HG02642 (cell line): ENCODE measurements around the gene MYLK.

Experiments
- ATAC-seq: cut with Tn5 transposase; IDR thresholded peaks from one replicate; pipeline ENCODE4 v1.9.1; 2021; ENCODE audit warnings: mild to moderate bottlenecking; ENCODE audit not compliant: unreplicated experiment, poor library complexity

MYLK gene

DNA sequence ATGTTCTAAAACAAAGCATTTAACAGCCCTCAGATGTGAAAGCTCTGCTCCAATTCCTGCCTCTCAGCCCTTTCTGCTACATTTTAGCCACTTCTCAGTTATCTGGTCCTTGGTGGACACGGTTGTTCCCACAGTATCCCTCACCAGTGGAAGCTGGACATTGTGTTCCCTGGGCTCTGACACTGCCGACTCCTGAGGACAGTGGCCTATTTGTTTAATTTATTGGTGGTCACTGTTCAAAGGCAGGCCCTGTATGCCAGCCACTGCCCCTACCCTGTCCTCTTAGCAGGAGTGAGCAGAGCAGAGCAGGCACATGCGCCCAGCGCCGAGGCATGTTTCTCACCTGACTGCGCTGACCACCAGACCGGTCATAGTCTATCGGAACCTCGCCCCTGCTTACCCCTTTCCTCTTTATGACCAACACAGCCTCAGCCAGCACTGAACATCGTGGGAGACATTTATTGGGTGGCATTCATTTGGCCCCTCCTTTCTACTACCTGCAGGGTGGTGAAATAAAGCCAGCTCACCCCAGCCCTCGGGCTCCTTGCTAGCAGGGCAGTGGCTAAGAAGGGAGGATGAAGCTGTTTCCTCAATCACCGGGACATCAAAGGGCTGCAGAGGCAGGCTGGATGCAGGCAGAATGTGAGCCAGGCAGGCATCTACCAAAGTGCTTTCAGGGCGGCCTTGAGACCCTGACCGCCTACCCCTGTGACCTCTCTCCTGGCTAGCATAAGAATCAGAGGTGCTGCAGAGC lies 245.0 kb downstream of the MYLK start:
- no peak for ATAC-seq

DNA sequence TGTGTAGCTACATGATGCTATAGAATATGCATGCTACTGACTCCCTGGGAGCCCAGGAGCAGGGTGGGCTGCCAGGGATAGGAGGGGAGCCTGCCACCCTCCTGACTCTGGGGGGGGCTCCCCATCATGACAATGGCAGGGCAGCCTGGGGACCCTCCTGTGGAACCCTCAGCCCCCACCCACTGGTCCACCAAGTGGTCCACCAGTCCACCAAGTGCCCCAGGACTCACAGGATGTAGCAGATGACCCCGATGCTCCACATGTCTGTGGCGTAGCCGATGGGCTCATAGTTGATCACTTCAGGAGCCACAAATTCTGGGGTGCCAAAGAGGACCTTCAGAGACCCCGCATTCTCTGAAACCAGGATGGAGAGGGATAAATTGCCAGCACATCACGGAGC lies 246.3 kb downstream of the MYLK start:
- no peak for ATAC-seq

DNA sequence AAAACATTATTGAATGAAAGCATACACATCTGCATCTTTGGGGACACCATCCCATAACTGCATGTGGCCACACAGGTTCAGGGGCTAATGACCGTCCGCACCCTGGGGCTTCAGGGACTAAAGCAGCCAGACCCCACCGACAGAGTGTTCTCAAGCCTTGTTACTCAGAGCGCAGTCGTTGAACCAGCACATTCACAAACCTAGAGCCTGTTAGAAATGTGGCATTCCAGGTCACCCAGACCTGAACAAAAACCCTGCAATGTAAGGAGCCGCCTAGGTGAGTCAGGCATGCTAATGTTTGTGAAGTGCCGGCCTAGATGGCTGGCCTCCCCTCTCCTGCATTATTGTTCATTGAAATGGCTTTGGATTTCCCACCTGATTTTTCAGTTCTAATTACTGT lies 247.0 kb downstream of the MYLK start:
- ATAC-seq = no peak

DNA sequence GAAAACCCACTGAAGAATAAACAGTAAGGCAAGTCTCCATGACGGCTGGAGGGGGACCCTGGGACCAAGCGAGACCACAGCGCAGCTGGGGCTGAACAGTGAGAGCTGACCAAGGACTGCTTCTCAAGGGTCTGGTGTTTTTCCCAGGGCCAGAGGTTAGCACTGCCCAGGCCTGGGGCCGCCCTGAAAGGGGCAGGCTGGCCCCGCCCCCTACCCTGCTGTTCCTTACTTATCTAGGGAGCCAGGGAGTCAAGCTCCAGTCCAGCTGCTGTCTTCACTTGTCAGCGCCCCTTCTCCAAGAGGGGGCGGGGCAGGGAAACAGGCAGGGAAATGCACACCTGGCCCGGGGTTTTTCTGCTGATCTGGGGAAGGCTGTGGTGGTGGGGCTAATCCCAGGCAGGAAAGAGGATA lies 247.7 kb downstream of the MYLK start:
- ATAC-seq = no peak

DNA sequence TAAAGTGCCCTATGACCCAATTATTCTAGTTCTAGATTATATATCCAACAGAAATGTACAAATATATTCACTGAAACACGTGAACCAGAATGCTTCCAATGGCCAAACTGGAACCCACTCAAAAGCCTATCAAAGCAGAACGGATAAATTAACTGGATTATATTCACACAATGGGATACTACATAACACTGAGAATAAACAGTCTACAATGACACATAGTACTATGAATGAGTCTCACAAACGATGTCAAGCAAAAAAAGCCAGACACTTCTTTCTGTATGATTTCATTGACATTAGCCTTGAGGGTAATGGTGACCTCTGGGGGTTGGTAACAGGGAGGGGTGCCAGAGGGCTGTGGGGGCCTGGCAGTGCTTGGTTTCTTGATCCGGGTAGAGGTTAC lies 248.4 kb downstream of the MYLK start:
- no peak for ATAC-seq

DNA sequence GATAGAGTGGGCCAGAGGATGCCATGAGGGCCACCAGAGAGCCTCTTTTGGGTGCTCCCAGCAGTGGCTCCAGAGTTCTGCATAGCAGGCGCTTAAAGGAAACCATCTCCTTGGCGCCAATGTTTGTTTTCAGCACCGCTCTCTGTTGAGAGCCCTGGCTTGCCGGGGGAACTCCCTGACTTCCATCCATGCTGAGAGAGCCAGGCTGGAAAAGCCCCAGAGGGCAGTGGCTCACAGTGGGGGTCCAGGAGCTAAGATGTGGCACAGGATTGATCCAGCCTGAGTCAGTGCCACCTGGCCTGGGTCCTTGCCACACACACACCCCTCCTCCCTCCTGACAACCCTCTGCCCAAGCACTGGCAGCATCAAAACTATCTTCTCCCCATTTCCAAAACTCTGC lies 248.9 kb downstream of the MYLK start:
- no peak for ATAC-seq

DNA sequence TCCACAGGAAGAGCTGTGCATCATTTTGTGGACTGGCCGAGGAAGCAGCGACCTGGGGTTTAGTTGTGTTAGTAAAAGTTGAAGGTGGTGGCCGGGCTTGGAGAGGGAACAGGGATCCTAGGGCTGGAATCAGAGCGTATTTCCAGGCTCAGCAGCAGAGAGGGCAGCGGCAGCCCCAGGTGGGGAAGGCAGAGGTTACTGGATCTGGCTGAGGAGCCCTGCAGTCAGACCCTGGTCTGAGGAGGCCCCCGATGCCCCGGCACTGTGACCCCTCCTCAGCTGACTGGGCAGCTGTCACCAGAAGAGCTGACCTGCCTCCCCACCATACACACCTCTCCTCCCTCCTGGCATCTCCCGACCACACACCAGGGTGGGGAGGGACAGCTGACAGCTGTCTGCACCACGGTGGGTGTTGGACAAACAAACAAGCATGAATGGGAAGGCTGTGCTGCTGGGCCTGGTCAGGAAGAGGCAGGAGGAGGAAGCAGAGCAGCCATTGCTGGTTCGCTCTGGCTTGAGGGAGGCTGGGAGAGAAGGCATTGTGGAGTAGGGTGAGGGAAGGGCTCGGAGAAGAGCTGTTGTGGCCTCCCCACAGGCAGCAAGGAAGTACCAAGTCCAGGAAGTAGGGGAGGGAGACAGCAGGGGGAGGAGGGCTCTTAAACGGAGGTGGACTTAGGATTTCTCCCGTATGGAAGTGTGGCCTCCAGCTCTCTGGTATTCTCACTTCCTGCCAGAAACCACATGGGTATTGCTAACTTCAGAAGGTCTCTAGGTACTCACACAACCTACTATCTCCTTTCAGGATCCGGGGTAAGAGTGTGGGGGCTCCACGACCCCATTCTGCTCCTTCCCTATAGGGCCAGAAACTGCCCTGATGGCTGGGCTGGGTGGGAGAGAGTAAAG lies 249.7 kb downstream of the MYLK start:
- ATAC-seq = no peak

DNA sequence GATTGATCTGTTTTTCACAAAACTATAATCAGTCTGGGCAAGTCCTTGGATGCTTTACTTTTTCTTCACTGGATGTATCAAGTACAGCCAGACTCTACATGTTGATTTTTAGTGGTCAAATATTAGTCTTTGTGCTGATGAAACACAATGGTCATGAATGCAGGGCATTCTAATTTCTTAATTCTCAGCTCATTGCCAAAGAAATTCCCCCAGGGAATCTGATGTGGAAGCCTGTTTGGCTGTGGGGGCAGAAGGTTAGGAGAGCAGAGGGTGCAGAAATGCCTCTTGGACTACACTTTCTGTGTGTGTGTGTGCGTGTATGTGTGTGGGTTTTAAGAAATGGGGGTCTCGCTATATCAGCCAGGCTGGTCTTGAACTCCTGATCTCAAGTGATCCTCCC lies 250.6 kb downstream of the MYLK start:
- no peak for ATAC-seq

DNA sequence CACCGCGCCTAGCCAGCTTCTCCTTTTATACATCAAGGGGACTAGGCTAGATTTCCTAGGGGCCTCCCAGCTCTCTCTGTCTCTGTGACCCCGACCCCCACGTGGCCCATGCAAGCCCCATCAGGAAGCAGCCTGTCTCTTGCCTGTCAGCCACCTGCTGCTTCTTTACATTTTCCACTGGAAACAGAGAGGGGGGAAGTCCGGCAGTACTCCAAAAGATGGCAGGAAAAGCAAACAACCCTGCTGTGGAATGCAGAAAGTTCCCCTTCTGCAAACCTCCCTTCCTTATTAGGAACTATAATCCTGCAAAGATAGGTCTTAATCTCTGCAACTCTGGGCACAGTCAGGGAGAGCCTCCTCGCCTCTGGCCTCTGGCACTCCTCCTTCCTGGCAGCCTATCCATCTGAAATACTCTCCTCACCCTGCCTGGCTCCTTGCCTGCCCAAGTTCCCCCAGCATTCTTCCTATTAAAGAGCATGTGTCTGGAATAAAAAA lies 251.9 kb downstream of the MYLK start:
- ATAC-seq = no peak

DNA sequence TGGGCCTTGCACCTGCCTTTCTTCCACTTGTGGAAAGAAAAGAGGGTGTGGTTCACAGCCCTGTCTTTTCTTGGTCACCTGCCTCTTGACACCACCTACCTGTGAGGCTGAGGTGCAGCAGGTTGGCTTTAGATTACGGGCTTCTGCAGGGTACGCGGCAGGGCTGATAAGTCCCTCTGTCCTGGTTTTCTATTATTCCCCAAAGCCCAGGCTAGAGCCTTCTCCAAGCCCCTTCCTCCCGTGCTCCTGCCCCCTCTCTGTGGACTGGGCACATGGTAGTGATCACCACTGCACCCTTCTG lies 254.4 kb downstream of the MYLK start:
- no peak for ATAC-seq

DNA sequence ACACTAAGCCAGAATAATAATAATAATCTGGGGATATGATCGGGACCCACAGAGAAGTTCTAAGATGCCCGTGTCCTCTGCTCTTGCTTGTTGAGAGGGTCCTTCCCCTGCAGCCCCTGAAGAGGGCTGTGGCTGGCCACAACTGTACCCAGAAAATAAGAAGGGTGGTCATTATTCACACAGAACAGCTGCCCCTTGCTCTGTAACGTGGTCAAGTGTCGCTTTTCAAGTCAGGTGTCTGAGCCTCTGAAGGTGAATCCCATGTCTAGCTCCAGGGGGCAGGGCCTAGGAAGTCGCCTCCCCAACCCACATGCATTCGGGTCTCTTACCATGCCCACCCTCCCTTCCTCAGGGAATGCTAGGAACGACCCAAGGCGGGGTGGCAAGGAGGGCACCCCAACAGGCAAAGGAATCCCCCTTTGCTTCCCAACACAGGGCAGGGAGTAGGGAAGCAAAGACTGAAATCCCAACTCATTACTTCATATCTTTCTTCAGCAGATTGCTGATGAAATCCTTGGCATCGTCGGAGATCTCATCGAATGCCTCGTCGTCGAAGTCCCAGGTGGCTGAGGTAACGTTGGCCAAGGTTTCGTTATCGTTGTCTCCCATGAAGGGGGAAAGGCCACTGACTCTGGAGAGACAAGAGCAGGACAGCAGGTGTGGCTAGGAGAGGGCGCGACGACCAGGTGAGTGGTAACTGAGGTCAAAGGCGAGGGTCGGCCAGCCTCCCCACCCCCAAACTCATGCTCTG lies 255.0 kb downstream of the MYLK start:
- no peak for ATAC-seq

DNA sequence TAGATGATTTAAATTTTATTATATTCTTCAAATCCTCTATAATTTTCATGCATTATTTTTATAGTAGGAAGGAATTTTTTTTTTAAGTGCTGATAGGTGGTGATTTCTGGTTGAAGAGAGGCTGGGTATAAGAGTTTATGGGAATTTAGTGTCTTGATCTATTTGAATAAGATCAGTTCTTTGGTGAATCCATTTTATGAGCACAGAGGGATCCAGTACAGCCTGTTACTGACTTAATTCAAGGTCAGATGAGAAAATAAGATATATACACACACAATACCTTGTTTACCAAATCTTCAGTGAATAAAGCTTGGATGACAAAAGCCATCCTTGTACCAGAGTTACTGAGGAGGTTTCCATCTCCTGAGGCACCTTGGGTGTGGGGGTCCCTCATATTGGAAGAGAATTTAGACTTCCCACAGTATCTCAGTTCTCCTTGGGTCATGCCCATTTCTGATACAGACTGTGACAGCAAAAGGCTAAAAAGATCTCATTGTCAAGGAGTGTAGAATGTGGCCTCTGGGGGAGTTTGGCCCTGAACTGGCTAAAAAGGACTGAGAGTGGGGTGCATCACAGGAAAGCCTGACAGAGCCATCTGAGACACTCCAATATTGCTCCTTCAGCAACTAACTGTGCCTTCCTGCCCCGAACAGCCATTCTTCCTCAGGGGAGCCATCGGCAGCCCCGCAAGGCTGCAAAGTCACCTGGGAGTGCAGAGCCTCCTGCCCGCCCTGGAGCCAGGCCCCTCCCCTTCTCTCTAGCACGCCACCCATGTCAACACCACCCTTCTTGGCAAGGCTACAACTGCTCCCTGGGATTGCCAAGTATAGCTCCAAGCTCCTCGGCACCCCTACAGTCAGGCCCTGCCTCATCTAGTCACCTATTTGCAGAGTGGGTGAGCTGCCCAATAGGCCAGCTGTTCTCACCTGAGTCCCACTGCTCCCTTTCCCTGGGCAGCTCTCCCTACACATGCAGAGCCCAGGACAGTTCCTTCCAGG lies 256.2 kb downstream of the MYLK start:
- no peak for ATAC-seq

DNA sequence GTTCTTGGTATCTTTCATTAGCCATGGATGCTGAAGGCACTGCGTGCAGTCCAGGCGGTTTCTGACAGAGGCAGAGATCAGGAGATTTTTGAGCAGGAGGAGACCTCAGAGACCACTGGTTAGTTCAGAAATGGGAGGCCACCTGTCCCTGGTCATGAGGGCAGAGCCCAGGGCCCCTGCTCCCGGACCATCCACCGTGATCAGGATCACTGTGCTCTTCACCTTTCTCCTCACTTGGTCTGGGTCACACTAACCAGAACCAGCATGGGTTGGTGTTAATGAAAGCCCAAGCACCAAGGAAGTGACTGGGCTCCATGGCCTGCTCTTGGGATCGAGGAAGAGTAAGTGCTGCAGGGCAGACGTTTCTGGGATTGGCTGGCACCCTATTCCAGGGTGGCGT lies 257.3 kb downstream of the MYLK start:
- ATAC-seq = no peak

DNA sequence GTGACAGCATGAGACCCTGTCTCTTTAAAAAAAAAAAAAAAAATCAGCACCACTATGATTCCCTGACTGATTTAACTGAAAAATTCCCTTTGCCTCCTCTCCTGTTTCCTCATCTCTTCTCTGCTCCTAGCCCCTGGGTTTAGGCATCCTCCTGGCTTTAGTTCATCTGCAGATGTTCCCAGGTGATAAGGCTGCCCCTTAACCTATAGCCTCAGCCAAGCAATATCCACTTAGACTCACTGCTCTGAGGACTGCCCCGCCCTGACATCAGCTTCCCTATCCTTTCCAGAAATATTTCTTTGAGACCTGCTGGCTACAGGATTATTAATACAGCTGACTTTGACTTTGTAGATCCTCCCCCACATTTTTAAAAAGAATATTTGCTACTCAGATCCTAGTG lies 259.8 kb downstream of the MYLK start:
- ATAC-seq = no peak

DNA sequence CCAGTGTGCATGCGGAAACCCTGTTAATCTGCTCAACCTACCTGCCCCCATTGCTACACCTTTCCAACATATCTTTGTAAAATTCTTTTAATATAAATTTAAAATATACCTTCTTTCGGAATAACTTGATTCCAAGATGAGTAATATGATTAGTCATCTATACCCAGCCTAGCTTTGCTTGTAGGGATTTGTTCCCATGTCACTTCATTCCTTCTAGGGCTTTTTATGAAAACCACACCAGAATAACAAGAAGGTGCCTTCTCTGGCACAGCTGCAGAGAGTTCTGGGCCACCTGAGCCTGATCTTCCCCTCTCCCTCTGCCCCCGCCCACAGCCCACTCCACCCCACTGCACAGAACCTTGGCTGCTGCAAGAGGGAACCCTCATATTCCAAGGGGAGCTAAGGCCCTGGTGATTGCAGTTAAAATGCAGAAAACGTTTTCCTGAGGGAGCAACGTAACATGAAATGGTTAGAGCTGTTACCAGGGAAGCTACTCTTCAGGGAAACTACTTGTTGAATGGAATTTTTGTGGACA lies 260.7 kb downstream of the MYLK start:
- ATAC-seq = no peak

DNA sequence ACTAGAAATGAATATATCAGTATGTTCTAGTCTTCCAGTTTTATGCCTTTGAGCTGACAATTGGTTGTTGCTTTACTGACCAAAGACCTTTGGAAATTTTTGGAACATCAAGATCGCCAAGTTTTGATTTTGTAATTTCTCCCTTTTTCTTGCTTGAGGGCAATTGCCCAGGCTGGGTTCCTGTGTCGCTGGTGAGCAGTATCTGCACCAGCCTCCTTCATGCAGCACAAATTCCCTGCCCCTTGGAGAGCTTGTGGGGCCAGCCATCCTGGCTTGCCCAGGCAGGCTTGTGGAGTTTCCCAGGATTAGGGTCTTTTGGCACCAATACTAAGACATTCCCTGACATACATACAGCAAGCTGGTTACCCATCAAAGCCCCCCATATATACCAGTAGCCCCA lies 261.4 kb downstream of the MYLK start:
- ATAC-seq = no peak

DNA sequence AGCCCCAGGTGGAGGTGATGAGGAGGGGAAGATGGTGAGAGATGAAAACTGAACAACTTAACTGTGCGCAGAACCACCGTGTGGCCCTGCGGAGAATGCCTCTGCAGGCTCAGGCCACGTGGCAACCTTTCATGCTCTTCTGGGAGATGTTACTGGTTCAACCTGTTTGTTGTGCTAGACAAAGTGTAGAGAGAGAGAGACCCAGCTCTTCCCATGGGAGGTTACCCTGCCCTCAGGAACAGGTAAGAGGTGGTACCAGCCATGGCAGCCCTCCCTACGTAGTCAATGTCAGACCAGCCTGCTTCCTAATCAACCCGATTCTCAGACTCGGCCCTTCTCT lies 262.3 kb downstream of the MYLK start:
- no peak for ATAC-seq

DNA sequence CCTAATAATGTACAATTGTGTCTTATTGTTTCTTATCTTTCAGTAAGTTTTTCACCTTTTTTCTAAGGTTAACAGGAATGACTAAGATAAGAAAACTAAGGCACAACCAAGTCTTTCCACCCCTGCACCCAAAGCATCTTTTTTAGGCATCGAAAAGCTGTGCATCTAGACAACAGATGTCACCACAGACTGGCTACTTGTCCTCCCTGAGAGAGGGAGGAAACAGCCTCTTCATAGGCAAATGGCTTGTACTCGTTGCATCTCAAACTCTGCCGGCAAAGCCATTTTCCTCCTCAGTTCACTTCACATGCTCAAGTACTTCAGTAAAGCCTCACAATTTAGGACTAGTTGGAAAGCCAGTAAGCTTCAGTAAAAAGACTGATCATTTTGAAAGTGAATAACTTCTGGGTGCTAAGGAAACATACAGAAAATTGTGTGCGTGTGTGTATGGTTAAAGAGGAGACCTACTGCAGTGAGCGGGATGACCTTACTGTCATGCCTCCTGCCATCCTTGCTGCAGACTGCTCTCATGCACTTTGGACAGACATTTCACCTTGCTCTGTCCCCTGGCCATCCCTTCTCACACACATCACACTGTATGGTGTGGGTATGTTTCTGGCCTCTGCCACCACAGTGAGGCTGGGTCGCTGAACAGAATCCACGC lies 262.8 kb downstream of the MYLK start:
- ATAC-seq = no peak

DNA sequence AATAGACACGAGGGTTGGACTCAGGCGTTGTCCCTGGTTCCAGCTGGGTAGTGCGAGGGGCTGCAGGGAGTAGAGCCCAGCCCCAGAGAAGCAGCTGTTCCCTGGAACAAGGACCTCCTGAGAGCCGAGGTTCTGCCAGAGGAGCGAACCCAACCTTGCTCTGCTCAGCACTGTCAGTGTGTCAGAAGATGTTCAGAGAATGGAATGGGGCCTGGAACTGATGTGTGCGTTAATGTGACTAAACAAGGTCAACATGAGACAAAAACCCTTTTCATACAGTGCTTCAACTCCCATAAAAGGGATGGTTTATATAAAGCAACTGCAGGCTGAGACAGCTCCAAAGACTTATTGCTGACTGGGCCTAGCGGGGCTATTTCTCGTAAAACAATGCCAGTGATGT lies 263.8 kb downstream of the MYLK start:
- no peak for ATAC-seq
